GM19463 (cell line): Measurements from ENCODE around the gene GAP43.
"Not testable (repeated sequence)": the region's sequence is repeated elsewhere in the genome, so short reads cannot be mapped to it uniquely, and the experiment has no call there.

Experiments
- ATAC-seq: cut with Tn5 transposase; IDR thresholded peaks from one replicate; pipeline ENCODE4 v1.9.1; 2021; ENCODE audit warnings: mild to moderate bottlenecking, moderate library complexity; ENCODE audit not compliant: unreplicated experiment

GAP43 gene

DNA sequence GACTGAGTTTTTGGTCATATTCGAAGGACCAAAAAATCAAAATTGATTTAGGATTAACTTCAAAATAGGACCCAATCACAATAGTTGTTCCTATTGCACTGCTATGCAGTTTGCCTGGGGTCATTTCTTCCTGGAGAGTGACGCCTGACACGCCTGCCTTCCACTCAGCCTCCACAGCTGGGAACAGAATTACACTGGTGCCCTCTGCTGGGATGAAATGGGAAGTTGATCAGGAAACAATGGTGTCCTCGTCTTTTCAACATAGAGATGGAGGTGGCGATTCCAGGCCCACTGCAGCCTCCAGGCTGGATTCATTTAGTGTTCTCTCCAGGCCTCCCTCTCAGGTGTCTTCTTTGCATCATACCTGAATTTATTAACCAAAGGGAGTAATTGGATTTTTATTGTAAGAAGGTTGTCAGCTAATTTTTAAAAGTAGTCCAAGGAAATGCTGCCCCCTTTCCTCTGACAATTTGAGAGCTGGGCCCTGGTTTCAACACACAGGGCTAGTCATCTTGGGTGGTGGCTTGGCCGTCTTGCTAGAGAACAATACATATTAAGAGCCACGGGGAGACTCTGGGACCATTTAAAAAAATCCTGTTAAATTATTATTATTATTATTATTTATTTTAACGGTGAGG lies 69.7 kb downstream of the GAP43 start:
- ATAC-seq = peak; percentile 98

DNA sequence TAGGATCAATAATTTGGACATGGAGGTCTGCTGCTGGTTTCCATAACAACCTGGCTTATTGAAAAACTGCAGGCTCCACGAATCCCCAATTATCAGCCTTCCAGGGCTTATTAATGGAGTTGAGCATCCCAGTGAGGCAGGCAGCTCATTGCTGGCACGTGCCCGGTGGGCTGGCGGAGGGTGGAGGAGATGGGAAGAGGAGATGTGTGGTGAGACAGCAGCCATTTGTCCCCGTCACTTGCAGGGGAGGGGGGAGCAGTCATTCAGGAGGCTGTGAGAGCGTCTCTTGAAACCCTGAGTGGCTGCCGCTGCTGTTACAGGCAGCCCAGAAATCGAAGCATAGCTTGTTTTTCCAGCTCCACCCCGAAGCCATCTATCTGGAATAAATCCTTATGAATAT lies 70.6 kb downstream of the GAP43 start:
- no peak for ATAC-seq

DNA sequence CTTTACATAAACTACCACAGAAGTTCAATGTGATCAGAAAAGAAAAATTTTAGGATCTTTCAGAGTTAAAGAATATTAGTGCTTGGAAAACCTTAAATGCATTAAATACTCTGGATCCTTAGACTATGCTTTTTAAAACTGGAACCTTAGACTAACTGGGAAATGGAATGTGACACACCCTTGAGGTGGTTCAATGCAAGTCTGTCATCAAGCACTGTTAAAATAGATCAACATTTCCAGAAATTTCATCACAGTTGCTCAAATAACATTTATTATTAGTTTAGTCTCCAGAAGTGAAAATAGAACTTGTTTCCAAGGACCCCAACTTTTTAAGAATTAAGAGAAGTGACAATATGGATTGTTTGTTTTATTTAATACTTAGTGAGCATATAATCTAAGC lies 71.8 kb downstream of the GAP43 start:
- no peak for ATAC-seq

DNA sequence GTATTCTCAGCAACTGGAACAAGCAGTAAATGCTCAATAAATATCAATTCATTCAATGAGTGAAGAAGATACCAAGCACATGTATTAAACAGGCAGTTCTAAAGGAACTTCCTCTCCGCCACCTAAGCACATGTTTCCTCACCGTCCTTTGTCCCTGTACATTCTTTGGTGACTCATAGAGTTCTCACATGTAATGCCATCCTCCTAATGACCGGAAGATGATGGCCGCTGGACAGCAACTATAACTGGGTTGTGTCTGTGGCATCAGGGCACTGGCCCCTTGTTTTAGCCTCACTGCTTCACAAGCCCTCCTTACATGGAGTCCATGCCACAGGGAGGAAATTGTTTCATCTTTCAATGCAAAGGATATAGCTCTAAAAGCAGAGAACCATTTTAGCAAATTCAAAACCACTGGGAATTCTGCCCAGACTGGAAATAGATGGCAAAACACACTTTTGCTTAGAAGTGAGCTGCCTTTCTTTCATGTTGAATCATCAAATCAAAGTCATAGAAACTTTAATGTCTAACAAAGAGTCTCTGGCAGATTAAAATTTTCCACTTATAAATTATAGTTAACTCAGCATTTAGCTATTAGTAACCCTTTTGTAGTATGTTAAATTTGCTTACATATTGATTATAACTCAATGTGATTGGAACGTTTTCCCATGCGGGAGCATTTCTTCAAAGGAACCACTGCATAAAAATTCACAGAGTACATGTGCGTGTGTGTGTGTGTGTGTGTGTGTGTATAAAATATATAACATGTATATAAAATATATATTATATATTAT lies 74.1 kb downstream of the GAP43 start:
- no peak for ATAC-seq

DNA sequence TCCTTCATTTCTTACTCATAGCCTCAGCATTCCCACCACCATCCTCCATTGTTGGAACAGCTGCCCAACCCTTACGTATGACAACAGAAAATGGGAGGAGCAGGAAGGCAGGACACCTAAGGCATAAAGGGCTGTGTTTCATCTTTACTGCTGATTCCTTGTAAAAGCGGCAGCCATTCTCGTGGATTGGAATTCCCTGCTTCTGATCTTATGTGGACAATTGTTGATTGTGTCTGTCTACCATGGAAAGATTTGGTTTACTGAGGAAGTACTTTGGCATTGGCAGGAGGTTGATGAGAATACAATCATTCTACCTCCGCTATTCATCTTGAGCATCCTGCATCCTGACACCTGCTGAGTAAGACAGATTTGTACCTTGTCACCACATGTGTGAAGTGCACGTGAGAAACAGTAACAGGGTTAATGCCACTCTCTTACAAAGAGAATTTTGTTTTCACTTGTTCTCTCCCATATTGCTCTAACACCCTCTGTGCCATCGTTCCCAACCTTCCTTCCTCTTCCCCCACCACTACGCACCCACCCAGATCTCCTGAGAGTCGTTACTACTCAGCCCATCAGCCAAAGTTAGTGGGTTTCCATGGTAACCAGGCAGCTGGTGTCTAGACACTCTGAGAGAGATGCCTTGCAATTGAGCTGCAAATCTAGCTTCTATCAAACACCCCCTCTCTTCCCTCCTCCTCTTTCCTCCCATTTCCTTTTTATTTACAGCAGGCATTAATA lies 75.7 kb downstream of the GAP43 start:
- no peak for ATAC-seq

DNA sequence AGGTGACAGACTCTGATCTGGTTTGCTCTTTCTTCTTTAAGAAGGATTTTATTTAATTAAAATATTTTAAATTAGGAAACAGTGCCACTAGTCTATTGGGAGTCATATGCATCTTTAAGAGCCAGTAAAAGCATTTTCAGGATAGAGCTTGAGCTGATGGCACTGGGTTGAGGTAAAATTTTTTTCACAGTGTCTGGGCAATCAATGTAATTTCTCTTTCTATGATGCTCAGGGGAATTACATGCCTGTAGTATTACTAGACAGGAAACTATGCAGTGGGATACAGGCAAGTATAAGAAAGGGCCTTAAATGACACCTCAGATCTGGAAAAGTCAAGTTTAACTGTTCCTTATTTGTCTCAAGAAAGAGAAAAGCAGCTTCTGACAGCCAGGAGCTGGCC lies 76.4 kb downstream of the GAP43 start:
- ATAC-seq = no peak

DNA sequence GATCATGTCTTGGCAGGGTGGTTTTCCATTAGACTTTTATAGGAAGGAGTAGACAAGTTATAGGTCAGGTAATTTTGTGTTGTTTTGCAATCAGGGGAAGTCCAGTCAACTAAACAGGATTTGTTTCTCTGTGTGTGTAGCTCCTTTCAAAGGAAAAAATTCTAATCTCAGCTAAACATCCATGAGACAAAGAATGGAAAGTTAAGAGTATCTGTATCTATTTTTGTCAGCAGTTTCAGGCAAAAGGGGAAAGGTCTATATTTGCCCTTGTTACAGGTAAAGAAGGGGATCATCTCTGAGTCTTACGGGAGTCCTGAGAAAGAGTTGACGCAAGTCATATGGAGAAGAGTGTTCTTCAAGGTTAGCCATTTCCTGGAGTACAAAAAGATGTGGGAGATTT lies 79.3 kb downstream of the GAP43 start:
- ATAC-seq = no peak

DNA sequence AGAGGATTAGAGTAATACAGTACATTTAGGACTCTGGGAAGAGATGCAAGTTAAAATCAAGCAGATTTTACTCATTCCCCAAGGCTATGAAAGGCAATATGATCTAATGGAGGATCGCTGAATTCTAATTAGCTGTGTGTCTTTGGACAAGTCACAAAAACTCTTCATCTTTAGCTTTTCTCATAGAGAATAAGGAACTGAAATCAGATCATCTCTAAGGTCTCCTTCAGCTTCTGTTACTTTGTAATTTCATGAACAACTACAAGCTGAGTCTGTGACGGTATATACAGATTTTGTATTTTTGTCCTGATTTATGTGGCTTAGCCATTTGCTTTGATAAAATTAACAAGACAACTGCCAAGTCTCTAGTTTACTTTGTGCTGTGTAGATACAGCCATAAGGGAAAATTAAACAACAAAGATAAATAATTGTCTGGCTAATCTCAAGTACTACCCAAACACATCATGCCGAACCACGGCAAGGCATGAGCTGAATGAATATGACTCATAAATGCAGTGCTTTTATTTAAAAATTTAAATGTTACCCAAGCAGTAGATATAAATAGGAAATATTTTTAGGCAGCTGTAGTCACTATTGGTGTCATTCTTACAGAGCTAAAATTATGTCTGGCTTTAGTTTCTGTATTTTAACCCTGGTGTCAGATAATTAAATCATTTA lies 81.5 kb downstream of the GAP43 start:
- ATAC-seq = no peak

DNA sequence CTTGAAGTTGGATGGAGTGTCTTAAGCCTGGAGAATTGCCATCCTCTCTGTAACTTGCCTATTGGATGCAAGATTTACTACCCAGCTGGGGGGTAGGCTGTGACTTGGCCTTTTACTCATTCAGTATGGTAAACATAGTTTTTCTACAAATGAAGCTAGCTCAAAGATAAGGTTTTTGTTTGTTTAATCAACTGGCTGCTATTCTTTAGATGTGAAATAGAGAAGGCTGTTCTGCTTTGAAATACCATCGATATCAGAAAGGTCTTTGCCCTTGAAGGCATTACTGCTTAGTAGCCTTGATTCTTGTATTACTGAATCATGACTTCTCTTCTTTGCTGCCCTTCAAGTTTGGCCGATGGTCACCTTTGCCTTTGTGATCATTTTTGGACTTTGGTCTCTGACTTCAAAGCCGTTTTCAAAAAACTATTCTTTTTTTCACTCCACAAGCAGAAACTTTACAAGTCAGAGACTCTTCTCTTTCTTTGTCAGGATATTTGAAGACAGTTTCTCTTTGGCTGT lies 83.1 kb downstream of the GAP43 start:
- ATAC-seq = no peak

DNA sequence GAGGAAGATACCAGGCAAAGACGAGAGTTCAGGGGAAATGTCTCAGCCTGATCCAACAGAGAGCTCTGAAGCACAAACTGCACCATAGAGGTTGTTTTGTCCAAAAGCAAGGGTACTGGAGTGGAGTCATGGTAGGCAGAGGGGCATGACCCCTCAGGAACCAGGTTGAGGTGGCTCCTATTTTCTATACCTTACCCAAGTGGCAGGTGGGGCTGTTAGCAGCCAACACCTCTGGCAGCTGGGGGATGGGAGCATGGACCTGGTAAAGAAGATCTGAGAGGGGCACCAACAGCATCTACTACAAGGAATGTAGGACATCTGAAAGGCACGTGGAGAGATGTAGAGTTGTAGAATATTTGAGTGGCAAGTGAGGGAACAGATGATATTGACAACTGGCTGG lies 85.2 kb downstream of the GAP43 start:
- ATAC-seq = no peak

DNA sequence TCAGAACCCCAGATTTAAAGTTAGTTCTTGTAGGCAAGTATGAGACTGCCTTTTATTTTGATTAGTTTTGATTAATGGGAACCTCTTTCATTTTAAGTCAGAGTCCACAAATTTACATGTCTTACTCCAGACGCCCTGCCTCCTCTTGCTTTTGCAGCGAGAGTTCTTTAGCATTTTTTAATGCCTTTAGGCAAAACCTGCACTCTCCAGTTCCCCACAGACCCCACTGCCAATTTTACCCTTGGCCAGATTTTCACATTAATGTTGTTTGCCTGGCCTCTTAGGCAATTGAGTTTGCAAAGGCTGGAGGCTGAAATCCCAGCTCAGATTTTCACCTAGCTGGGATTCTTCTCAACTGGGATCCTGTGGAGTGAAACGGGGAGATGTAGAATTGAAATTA lies 85.8 kb downstream of the GAP43 start:
- no peak for ATAC-seq

DNA sequence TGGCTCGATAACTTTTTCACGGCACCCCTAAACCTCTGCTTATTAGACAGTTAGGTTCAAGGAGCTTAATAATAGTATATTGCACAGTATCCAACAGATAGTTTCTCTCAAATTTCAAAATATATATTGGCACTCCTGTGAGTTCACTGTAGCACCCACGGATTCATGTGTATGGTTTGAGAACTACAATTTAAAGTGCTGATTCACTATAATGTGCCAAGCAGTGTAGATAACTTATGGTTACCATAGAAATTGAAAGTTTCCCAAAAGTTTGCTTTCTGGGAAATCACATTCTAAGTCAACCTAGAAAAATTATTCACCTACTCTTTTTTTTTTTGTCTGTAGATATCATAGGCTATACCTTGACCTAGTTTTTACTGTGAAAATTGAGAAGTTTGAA lies 86.6 kb downstream of the GAP43 start:
- no peak for ATAC-seq

DNA sequence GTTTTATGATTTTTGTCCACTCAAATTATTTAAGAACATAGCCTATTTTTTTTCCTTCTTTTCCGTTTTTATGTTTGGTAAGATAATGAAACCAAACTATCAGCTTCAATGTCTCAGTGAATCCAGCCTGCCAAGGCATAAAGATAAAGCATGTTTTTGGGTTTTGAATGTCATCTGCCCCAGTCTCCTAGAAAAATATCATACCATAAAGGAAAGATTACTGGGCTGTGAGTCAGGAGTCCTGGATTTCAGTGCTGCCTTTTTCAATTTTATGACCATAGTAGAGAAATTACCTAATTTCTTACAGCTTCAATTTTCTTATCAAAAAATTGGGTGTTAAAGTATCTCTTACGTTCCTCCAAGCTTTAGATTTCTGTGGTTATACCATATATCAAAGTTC lies 87.5 kb downstream of the GAP43 start:
- ATAC-seq = no peak

DNA sequence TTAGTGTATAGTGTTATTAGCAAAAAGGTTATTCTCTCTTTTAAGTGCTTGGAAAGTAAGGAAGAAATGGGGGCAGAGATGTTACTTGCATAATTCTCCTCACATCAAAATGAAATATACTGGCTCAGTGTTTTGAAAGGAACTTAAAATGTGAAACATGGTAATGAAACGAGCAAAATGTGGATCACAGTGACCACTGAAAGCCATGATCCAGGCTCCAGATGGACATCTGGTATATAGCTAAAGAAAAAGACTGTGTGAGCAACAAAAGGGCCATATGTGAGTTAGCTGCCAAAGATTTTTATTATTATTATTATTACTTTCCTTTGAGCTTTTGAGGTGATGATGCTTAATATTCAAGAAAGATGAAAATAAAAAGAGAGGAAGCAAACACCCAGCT lies 89.6 kb downstream of the GAP43 start:
- ATAC-seq = no peak

DNA sequence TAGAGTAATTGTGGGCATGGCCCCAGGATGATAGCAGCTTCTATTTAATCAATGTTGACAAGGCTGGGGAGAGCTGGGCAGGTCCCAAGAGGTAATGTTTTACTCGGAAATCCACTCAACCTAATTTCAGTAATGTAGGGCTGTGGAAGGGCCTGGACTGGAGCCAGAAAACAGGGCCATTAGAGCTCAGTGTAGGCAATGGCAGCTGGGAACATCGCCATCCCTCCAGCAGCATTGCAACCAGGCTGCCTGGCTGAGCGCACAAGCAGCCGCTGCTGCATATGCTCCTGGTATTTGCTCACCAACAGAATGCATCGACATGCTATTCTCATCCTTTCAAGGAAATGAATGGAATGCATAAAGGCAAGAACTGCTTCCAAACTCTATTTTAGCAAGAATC lies 90.0 kb downstream of the GAP43 start:
- no peak for ATAC-seq

DNA sequence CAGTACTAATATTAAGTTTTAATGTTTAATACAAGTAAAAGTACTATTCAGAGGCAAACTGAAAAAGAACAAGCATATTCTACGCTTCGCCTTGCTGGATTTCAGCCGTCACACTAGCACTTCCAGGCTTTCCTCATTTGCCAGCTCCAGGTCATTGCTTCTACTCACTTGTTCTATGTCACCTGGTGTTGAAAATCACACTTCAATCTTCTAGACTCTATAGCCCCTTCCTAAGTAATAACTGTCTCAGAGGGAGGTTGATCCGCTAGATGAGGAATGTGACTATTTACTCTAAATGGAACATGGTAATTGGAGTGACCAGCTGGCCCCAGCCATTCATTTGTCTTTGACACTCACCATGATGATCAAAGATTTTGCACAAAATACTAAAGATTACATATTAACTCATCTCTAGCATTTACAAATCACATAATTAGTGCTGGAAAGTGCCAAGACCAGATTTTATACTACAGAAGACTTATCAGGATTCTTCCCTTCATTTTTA lies 92.0 kb downstream of the GAP43 start:
- ATAC-seq = no peak

DNA sequence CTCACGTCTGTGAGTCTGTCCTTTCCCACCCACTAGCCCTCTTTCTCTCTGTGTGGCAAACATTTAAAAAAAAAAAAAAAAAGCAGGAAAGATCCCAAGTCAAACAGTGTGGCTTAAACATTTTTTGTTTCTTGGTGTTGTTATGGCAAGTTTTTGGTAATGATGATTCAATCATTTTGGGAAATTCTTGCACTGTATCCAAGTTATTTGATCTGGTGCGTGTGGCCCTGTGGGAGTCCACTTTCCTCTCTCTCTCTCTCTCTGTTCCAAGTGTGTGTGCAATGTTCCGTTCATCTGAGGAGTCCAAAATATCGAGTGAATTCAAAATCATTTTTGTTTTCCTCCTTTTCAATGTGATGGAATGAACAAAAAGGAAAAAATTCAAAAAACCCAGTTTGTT lies 97.7 kb downstream of the GAP43 start:
- no peak for ATAC-seq

DNA sequence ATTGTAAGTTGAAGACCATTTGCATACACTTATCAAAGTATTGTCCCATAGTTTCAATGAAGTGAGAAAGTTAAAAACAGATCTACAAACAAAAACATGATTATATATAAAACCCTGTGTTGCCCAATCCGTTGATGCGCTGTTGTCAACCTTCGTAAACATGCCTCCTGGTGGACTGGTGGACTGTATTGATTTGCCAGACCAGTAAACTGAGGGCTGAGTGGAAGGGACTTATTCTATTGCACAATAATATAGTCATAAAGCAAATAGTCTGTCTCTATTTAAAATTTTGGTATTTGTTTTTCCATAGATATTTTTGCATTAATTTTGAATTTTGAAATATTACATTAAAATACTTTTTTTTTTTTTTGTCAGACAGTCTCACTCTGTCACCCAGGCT lies 102.5 kb downstream of the GAP43 start:
- ATAC-seq = no peak

DNA sequence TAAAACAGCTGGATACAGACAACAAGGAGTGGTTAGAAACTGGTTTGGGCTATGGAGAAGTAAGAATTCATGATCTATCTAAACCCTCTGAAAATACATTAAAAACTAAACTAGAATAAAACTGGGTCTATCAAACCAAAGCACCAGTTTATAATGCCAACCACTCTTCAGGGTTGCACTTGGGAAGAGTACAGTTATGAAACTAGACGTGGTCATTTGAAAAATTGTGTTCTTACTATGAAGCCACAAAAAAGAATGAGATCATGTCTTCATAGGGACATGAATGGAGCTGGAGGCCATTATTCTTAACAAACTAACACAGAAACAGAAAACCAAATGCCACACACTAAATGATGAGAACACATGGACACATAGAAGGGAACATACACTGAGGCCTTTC lies 103.8 kb downstream of the GAP43 start:
- ATAC-seq = no peak

DNA sequence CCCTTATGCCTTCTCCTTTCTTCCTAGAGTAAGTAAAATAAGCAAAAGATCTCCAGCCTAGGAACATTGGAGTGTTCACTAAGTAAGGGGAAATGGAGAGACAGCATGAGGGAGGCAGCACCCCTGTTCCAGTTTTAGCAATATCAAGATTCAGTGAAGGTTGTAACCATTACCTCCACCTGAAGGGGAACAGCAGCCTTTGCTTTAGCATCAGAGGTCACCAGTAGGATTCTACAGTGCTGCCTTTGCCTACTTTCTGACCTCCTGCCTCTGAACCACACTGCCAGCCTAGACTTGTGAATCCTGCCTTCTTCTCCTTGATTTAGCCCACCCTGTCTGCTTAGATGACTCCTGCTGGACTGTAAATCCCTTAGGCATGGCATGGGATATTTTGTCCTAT lies 104.7 kb downstream of the GAP43 start:
- ATAC-seq = no peak

DNA sequence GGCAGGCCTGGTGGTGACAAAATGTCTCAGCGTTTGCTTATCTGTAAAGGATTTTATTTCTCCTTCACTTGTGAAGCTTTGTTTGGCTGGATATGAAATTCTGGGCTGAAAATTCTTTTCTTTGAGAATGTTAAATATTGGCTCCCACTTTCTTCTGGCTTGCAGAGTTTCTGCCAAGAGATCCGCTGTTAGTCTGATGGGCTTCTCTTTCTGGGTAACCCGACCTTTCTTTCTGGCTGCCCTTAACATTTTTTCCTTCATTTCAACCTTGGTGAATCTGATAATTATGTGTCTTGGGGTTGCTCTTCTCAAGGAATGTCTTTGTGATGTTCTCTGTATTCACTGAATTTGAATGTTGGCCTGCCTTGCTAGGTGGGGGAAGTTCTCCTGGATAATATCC lies 113.0 kb downstream of the GAP43 start:
- not testable (repeated sequence) for ATAC-seq
